Breast epithelium (tissue), 4 donors: ENCODE measurements around the gene FAM9B. TPM values are rescaled to one million over a fixed set of nuclear protein-coding genes. Genes with fewer than 3 reads are reported as not detected.

Source experiments
- DNase-seq, 2 donors: peaks; one replicate each; pipeline ENCODE4 v3.0.0-alpha.2; 2019; ENCODE audit warnings: low spot score in 2 of 2
- H3K27ac ChIP-seq, 2 donors: fragments of 200-600 bp; sonication (generic) in 1 of 2; one replicate each; pipeline ENCODE4 v1.5.1; 2016 to 2019; ENCODE audit warnings: mild to moderate bottlenecking in 1 of 2
- H3K27me3 ChIP-seq, 2 donors: fragments of 200-600 bp; sonication (generic) in 1 of 2; one replicate each; pipeline versions ENCODE4 v1.5.1 to v1.6.0; 2017 to 2019; ENCODE audit warnings: control low read depth in 1 of 2, mild to moderate bottlenecking in 1 of 2
- H3K36me3 ChIP-seq: fragments of 200-600 bp; one replicate; pipeline ENCODE4 v1.5.1; 2019
- H3K4me1 ChIP-seq, 2 donors: fragments of 200-600 bp; sonication (generic); one replicate each; pipeline ENCODE4 v1.5.1; 2016 to 2019; ENCODE audit warnings: control low read depth in 1 of 2
- H3K4me3 ChIP-seq, 3 donors: fragments of 200-600 bp; sonication (generic); 1 replicate in 2 of 3; 2 replicates in 1 of 3; pipeline ENCODE4 v1.5.1; 2016 to 2019; ENCODE audit warnings: mild to moderate bottlenecking in 3 of 3, moderate library complexity in 2 of 3
- H3K9me3 ChIP-seq, 2 donors: fragments of 200-600 bp; sonication (generic) in 1 of 2; one replicate each; pipeline ENCODE4 v1.5.1; 2016 to 2019; ENCODE audit warnings: control low read depth in 1 of 2
- CTCF ChIP-seq, 3 donors: fragments of 450-650 bp; IDR thresholded peaks; one replicate each; pipeline ENCODE4 v1.5.1; 2016 to 2017; ENCODE audit warnings: antibody characterized with exemption in 3 of 3, mild to moderate bottlenecking in 3 of 3, moderate library complexity in 3 of 3
- POLR2A ChIP-seq: fragments of 450-650 bp; IDR thresholded peaks from one replicate; pipeline ENCODE4 v1.6.1; 2016; ENCODE audit warnings: antibody characterized with exemption, mild to moderate bottlenecking, moderate library complexity
- POLR2AphosphoS5 ChIP-seq, 3 donors: sonication (generic); formaldehyde crosslinking; IDR thresholded peaks; one replicate each; pipeline ENCODE4 v1.6.1; 2017; ENCODE audit warnings: antibody characterized with exemption in 3 of 3
- intact Hi-C: fragments of 100-400 bp; cut with DNase I; formaldehyde crosslinking; loops from one replicate; pipeline ENCODE4 v1.15.1; 2023; ENCODE audit warnings: low total_unique reads
- total RNA-seq, 3 donors: library from RNA; depleted of rRNA; stranded (reverse); fragments of >200 nt; gene quantifications; one replicate each; pipeline ENCODE4 v1.1.0, GENCODE V29; 2016

FAM9B gene
- total RNA-seq, 3 donors from 2014 or later = not detected

- Histone ChIP-seq H3K36me3 (no peaks in the 10 kb centered on the region), H3K27ac (no peak overlapping the region), H3K27me3 (no peaks in the 10 kb centered on the region), H3K9me3 (no peaks in the 10 kb centered on the region), H3K4me1 (no peaks in the 10 kb centered on the region), H3K4me3 (no peak overlapping the region)
- TF ChIP-seq POLR2AphosphoS5 (IDR thresholded peaks at IDR 0.05) (no peak), POLR2A (no peak), CTCF (IDR thresholded peaks at IDR 0.05) (no peak)
- no peak for DNase-seq
- intact Hi-C loops = no loop called here
These were observed 14.9 kb upstream of the FAM9B start for GRCh38 chrX:9048801-9049200.

- Histone ChIP-seq H3K9me3 (peaks cover 0 to 8% of the 10 kb centered on the region in 2 donors), H3K27me3 (no peaks in the 10 kb centered on the region), H3K4me3 (no peak overlapping the region), H3K4me1 (no peaks in the 10 kb centered on the region), H3K27ac (no peak overlapping the region), H3K36me3 (no peaks in the 10 kb centered on the region)
- no peak for TF ChIP-seq CTCF (IDR thresholded peaks at IDR 0.05)
- no peak for TF ChIP-seq POLR2A
- TF ChIP-seq POLR2AphosphoS5 (IDR thresholded peaks at IDR 0.05) = no peak
- no peak for DNase-seq
- intact Hi-C loops = no loop called here
These were observed 4.3 kb upstream of the FAM9B start for GRCh38 chrX:9038244-9038643.

GRCh38 chrX:9037296-9037695 lies 3.4 kb upstream of the FAM9B start:
- Histone ChIP-seq H3K27ac (no peak overlapping the region), H3K4me1 (no peaks in the 10 kb centered on the region), H3K4me3 (no peak overlapping the region), H3K36me3 (no peaks in the 10 kb centered on the region), H3K27me3 (no peaks in the 10 kb centered on the region), H3K9me3 (peaks cover 0 to 8% of the 10 kb centered on the region in 2 donors)
- intact Hi-C loops = no loop called here
- TF ChIP-seq POLR2AphosphoS5 (IDR thresholded peaks at IDR 0.05) = no peak
- TF ChIP-seq CTCF (IDR thresholded peaks at IDR 0.05) = no peak
- TF ChIP-seq POLR2A = no peak
- DNase-seq = no peak

DNA sequence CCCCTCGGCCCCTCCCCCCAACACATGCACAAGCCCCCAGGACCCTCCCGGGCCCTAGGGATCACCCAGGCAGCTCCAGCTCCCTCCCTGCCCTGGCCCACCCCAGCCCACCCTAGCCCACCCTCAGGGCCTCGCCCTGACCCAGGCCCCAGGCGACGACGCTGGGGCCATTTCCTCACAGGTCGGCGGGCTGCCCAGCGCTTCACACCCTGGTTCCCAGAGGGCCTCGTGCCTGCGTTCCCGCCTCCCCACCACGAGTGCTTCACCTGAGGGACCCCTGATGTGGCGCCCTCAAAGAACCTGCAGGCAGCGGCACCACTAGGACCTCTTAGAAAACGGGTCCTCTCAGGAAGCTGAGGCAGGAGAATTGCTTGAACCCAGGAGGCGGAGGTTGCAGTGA lies 341 bp downstream of the FAM9B start:
- intact Hi-C loops = no loop called here
- no peak overlapping the region for H3K4me3 ChIP-seq
- no peaks in the 10 kb centered on the region for H3K4me1 ChIP-seq
- no peaks in the 10 kb centered on the region for H3K9me3 ChIP-seq
- no peak for DNase-seq
- H3K36me3 ChIP-seq = no peaks in the 10 kb centered on the region
- no peak overlapping the region for H3K27ac ChIP-seq
- H3K27me3 ChIP-seq = no peaks in the 10 kb centered on the region
- TF ChIP-seq CTCF (IDR thresholded peaks at IDR 0.05) (no peak), POLR2AphosphoS5 (IDR thresholded peaks at IDR 0.05) (no peak), POLR2A (no peak)

DNA sequence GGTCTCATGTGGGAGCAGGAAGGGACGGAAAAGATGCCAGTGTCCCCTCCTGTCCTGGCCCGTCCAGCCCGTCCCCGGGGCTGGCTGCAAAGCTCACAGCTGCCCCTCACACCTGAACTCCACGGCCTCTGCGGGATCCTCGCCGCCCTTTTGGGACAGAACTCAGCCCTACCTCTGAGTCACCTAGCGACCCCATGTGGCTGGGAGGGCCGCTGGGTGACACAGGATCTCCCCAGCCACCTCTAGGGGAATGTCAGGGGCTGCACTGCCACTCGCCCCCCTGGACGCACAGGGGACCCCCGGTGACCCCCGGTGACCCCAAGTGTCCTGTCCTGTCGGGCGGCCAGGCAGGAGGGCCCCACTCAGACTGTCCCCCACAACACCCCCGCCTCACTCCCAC lies 748 bp downstream of the FAM9B start:
- H3K27ac ChIP-seq = no peak overlapping the region
- H3K4me1 ChIP-seq = no peaks in the 10 kb centered on the region
- TF ChIP-seq POLR2A (no peak), POLR2AphosphoS5 (IDR thresholded peaks at IDR 0.05) (no peak), CTCF (IDR thresholded peaks at IDR 0.05) (no peak)
- H3K27me3 ChIP-seq = no peaks in the 10 kb centered on the region
- no peak for DNase-seq
- no peaks in the 10 kb centered on the region for H3K36me3 ChIP-seq
- H3K9me3 ChIP-seq = no peaks in the 10 kb centered on the region
- no peak overlapping the region for H3K4me3 ChIP-seq
- intact Hi-C loops = no loop called here
